Measurements from ENCODE around the gene ZNF784. TPM values are rescaled to one million over a fixed set of nuclear protein-coding genes. Genes with fewer than 3 reads are reported as not detected.

Gene ZNF784
- total and polyA plus RNA-seq, 9 of the 15 experiments (the other 6 are each of a cell fraction or from before 2014, with no cell fraction given) = 0.14 to 6.1 (median 2.1) TPM

- TF ChIP-seq ARID4B (CRISPR knock-in tag; IDR thresholded peaks at IDR 0.05) (peak; percentile 74), SMAD1 (IDR thresholded peaks at IDR 0.05; ENCODE audit: low read depth, low read length, partially characterized antibody) (no peak), USF1 (CRISPR knock-in tag; IDR thresholded peaks at IDR 0.05) (peak; percentile 30; the same call in 1 of the 2 replicates), PTBP1 (IDR thresholded peaks at IDR 0.05; ENCODE audit: low read depth, low read length) (0 out of 2 replicates have a peak, but pooled peaks have one; percentile 86), ZFP36 (IDR thresholded peaks at IDR 0.05; ENCODE audit: low read depth, low read length, partially characterized antibody) (peak; percentile 36), FOXO4 (CRISPR knock-in tag; IDR thresholded peaks at IDR 0.05) (no peak), EHMT2 (IDR thresholded peaks at IDR 0.05) (peak; percentile 98), ID3 (CRISPR knock-in tag; IDR thresholded peaks at IDR 0.05) (no peak), ID3 (tag; IDR thresholded peaks at IDR 0.05) (peak; percentile 37; the same call in 1 of the 2 replicates), HDAC2 (IDR thresholded peaks at IDR 0.05) (peak; percentile 71; the same call in 1 of the 2 replicates), REST (IDR thresholded peaks at IDR 0.05; ENCODE audit: borderline replicate concordance) (peak; percentile 99), REST (CRISPR knock-in tag; IDR thresholded peaks at IDR 0.05; ENCODE audit: low read depth) (peak; percentile 97)
These were observed 43.1 kb downstream of the ZNF784 start (continued) for GRCh38 chr19:55581145-55581822.

Data from K562 (cell line).